HCT116 (cell line): ENCODE data around the gene HLA-DPB1. TPM values are rescaled to one million over a fixed set of nuclear protein-coding genes. Genes with fewer than 3 reads are reported as not detected.

Experiments used
- ATAC-seq: fragments of 200-7000 bp; cut with Tn5 transposase; 2 replicates; pipeline ENCODE4 v1.9.1; 2020; ENCODE audit warnings: mild to moderate bottlenecking, moderate library complexity
- BruUV-seq: library from RNA; stranded (reverse); fragments of 400-500 nt; replicated peaks from 2 replicates; lab custom pipeline; 2021; lab: Mats Ljungman, UMichigan
- CTCF ChIA-PET: fragments of 300-600 bp; sonication (Branson Sonifier 250); formaldehyde crosslinking; loops from one replicate; lab custom pipeline; 2021; ENCODE audit warnings: antibody characterized with exemption; lab: Charles Lee
- POLR2A ChIA-PET: fragments of 300-600, 350-600 bp; sonication (Branson Sonifier 250); formaldehyde crosslinking; loops from one replicate; lab custom pipeline; 2021; ENCODE audit warnings: antibody characterized with exemption; lab: Charles Lee
- RAD21 ChIA-PET, 2 experiments: fragments of 300-600 bp; sonication (Branson Sonifier 250); formaldehyde crosslinking; loops; one replicate each; lab custom pipeline; 2023; ENCODE audit warnings: low total read pairs in 2 of 2; ENCODE audit not compliant: uncharacterized antibody in 2 of 2, unreplicated experiment in 2 of 2, low non-redundant PET in 1 of 2; lab: Charles Lee
- DNase-seq: peaks from one replicate; pipeline ENCODE4 v3.0.0-alpha.2; 2010; ENCODE audit warnings: low read depth, low spot score
- H2AFZ ChIP-seq: fragments of 200-600 bp; shearing (Covaris generic), sonication (generic); 2 replicates; pipeline ENCODE4 v1.6.1; 2017; ENCODE audit warnings: low read depth, mixed run types, mixed read lengths, antibody characterized with exemption, low read length; ENCODE audit not compliant: poor library complexity, severe bottlenecking
- H3K27ac ChIP-seq: 2 replicates; pipeline ENCODE4 v1.5.1; 2012; ENCODE audit warnings: low read depth, low read length
- H3K27me3 ChIP-seq: fragments of 200-600 bp; sonication (generic); 2 replicates; pipeline ENCODE4 v1.6.1; 2016; ENCODE audit warnings: mixed run types, low read length, mixed read lengths; ENCODE audit not compliant: insufficient read depth
- H3K36me3 ChIP-seq, 2 experiments: fragments of 200-500 bp in 1 of 2; fragments of 200-600 bp in 1 of 2; sonication (Bioruptor generic) in 1 of 2; sonication (generic) in 1 of 2; 2 replicates each; pipeline versions ENCODE4 v1.5.1 to v1.6.1; 2014 to 2016; ENCODE audit warnings: low read length in 2 of 2, inconsistent platforms in 1 of 2, mixed read lengths in 1 of 2, mixed run types in 1 of 2; ENCODE audit not compliant: insufficient read depth in 2 of 2, control insufficient read depth in 1 of 2
- H3K4me1 ChIP-seq, 2 experiments: fragments of 200-600 bp in 1 of 2; sonication (generic) in 1 of 2; 2 replicates each; pipeline versions ENCODE4 v1.5.1 to v1.6.1; 2012 to 2017; ENCODE audit warnings: low read length in 2 of 2, inconsistent platforms in 1 of 2, mild to moderate bottlenecking in 1 of 2, mixed read lengths in 1 of 2, mixed run types in 1 of 2, moderate library complexity in 1 of 2; ENCODE audit not compliant: insufficient read depth in 2 of 2, control insufficient read depth in 1 of 2
- H3K4me2 ChIP-seq: fragments of 200-600 bp; sonication (generic); 2 replicates; pipeline ENCODE4 v1.6.1; 2017; ENCODE audit warnings: mixed run types, low read length, mixed read lengths
- H3K4me3 ChIP-seq, 2 experiments: fragments of 200-600 bp in 1 of 2; sonication (generic) in 1 of 2; replicated peaks in 1 of 2; 2 replicates each; pipeline ENCODE4 v1.5.1; 2011 to 2016; ENCODE audit warnings: low read length in 2 of 2, control low read depth in 1 of 2, low read depth in 1 of 2, mild to moderate bottlenecking in 1 of 2, mixed read lengths in 1 of 2, mixed run types in 1 of 2
- H3K79me2 ChIP-seq: fragments of 200-600 bp; sonication (generic); 2 replicates; pipeline ENCODE4 v1.6.1; 2017; ENCODE audit warnings: mild to moderate bottlenecking, mixed run types, low read length, moderate library complexity, mixed read lengths; ENCODE audit not compliant: insufficient read depth
- H3K9ac ChIP-seq: fragments of 200-600 bp; sonication (generic); 2 replicates; pipeline ENCODE4 v1.6.1; 2016; ENCODE audit warnings: low read length, mixed read lengths
- H3K9me2 ChIP-seq: fragments of 200-600 bp; sonication (generic), shearing (Covaris generic); 2 replicates; pipeline ENCODE4 v1.6.1; 2017; ENCODE audit warnings: mixed run types, mild to moderate bottlenecking, moderate library complexity; ENCODE audit not compliant: insufficient read depth
- H3K9me3 ChIP-seq, 2 experiments: fragments of 200-500 bp in 1 of 2; fragments of 200-600 bp in 1 of 2; sonication (Bioruptor generic) in 1 of 2; sonication (generic) in 1 of 2; 2 replicates each; pipeline ENCODE4 v1.6.1; 2014 to 2017; ENCODE audit warnings: low read length in 2 of 2, mixed read lengths in 2 of 2, inconsistent platforms in 1 of 2, low read depth in 1 of 2, mild to moderate bottlenecking in 1 of 2, mixed run types in 1 of 2, moderate library complexity in 1 of 2; ENCODE audit not compliant: control insufficient read depth in 1 of 2, insufficient read depth in 1 of 2
- H4K20me1 ChIP-seq: fragments of 200-600 bp; sonication (generic), shearing (Covaris generic); 2 replicates; pipeline ENCODE4 v1.6.1; 2017; ENCODE audit warnings: mixed run types, mild to moderate bottlenecking, moderate library complexity; ENCODE audit not compliant: insufficient read depth
- CEBPB ChIP-seq: IDR thresholded peaks from 2 replicates; pipeline ENCODE4 v1.6.1; 2012; ENCODE audit warnings: low read depth
- EGR1 ChIP-seq: IDR thresholded peaks from 2 replicates; pipeline ENCODE4 v1.6.1; 2012; ENCODE audit warnings: low read depth
- ELF1 ChIP-seq: IDR thresholded peaks from 2 replicates; pipeline ENCODE4 v1.6.1; 2012; ENCODE audit warnings: low read depth, borderline replicate concordance
- EZH2phosphoT487 ChIP-seq: fragments of 200-600 bp; IDR thresholded peaks from 2 replicates; pipeline ENCODE4 v1.6.1; 2018; ENCODE audit warnings: antibody characterized with exemption, borderline replicate concordance
- MAX ChIP-seq: IDR thresholded peaks from 2 replicates; pipeline ENCODE4 v1.6.1; 2012
- RAD21 ChIP-seq: IDR thresholded peaks from 2 replicates; pipeline ENCODE4 v1.6.1; 2012; ENCODE audit warnings: low read depth, mild to moderate bottlenecking
- SIN3A ChIP-seq: IDR thresholded peaks from 2 replicates; pipeline ENCODE4 v1.6.1; 2012; ENCODE audit warnings: low read depth
- SP1 ChIP-seq: IDR thresholded peaks from 2 replicates; pipeline ENCODE4 v1.6.1; 2012; ENCODE audit warnings: low read depth
- TCF7L2 ChIP-seq: IDR thresholded peaks from 2 replicates; pipeline ENCODE4 v1.7.0; 2011; ENCODE audit warnings: borderline replicate concordance, inconsistent platforms; ENCODE audit not compliant: insufficient read depth, insufficient read length; ENCODE audit errors: extremely low read depth
- YY1 ChIP-seq: IDR thresholded peaks from 2 replicates; pipeline ENCODE4 v1.6.1; 2011; ENCODE audit warnings: low read length, low read depth, moderate library complexity, mild to moderate bottlenecking; ENCODE audit not compliant: insufficient replicate concordance; ENCODE audit errors: extremely low read depth
- ZNF274 ChIP-seq: fragments of 200-500 bp; sonication (Bioruptor generic); IDR thresholded peaks from 2 replicates; pipeline ENCODE4 v1.6.1; 2014; ENCODE audit warnings: mild to moderate bottlenecking, low read depth, low read length, inconsistent platforms
- intact Hi-C: fragments of 100-400 bp; cut with micrococcal nuclease; formaldehyde crosslinking; loops from 2 replicates; pipeline ENCODE4 v1.10.0; 2022
- total RNA-seq: library from RNA; stranded (reverse); gene quantifications from one replicate; pipeline ENCODE4 v1.2.1, GENCODE V29; 2021; ENCODE audit not compliant: unreplicated experiment
- TF ChIP-seq, protein P1 (sequence below): IDR thresholded peaks from 2 replicates; pipeline ENCODE4 v1.6.1; 2012
- TF ChIP-seq, protein P2 (sequence below), 3 experiments: fragments of 200-600 bp in 1 of 3; sonication (generic) in 1 of 3; IDR thresholded peaks in 2 of 3; conservative IDR thresholded peaks in 1 of 3; 2 replicates each; pipeline ENCODE4 v1.5.1; 2012 to 2017; ENCODE audit warnings: low read depth in 2 of 3, low read length in 2 of 3, antibody characterized with exemption in 1 of 3, borderline replicate concordance in 1 of 3, control low read depth in 1 of 3, mild to moderate bottlenecking in 1 of 3, mixed read lengths in 1 of 3, mixed run types in 1 of 3, moderate library complexity in 1 of 3; ENCODE audit not compliant: insufficient read depth in 1 of 3
- TF ChIP-seq, protein P3 (sequence below): IDR thresholded peaks from 2 replicates; pipeline ENCODE4 v1.6.1; 2011; ENCODE audit warnings: mild to moderate bottlenecking, low read length, moderate library complexity; ENCODE audit not compliant: insufficient replicate concordance; ENCODE audit errors: extremely low read depth

Gene HLA-DPB1
- total RNA-seq, 1 experiment from 2014 or later, result 1.5 TPM

DNA sequence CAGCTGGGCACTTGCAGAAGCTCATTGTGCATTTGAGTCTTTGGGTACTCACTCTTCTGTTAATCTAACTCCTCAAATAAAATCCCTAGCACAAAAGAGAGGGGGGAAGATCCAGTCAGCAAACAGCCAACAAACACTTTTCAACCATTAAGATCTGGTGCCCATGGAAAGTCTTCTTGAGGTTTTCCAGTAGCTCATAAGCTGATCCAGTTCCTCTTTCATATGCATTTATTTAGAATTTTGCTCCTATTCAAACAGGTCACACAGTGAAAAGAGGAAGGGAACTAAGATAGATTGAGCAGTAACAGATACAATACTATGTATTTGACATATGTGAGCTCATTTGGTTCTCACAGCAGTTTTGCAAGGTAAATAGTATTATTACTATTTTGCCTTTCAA, 38.6 kb downstream of the HLA-DPB1 start:
- no peaks in the 10 kb centered on the region for H3K9me3 ChIP-seq
- H3K4me1 ChIP-seq, result no peaks in the 10 kb centered on the region; a peak in 2 of 4 replicates
- no peaks in the 10 kb centered on the region for H4K20me1 ChIP-seq
- BruUV-seq, result no TSS peak
- no peak for TF ChIP-seq EGR1
- no peak for TF ChIP-seq SIN3A
- TF ChIP-seq ELF1, result no peak
- TF ChIP-seq, protein P1, sequence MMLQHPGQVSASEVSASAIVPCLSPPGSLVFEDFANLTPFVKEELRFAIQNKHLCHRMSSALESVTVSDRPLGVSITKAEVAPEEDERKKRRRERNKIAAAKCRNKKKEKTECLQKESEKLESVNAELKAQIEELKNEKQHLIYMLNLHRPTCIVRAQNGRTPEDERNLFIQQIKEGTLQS, result no peak
- no peak for TF ChIP-seq CEBPB
- TF ChIP-seq, protein P2, sequence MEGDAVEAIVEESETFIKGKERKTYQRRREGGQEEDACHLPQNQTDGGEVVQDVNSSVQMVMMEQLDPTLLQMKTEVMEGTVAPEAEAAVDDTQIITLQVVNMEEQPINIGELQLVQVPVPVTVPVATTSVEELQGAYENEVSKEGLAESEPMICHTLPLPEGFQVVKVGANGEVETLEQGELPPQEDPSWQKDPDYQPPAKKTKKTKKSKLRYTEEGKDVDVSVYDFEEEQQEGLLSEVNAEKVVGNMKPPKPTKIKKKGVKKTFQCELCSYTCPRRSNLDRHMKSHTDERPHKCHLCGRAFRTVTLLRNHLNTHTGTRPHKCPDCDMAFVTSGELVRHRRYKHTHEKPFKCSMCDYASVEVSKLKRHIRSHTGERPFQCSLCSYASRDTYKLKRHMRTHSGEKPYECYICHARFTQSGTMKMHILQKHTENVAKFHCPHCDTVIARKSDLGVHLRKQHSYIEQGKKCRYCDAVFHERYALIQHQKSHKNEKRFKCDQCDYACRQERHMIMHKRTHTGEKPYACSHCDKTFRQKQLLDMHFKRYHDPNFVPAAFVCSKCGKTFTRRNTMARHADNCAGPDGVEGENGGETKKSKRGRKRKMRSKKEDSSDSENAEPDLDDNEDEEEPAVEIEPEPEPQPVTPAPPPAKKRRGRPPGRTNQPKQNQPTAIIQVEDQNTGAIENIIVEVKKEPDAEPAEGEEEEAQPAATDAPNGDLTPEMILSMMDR (IDR thresholded peaks at IDR 0.05 in 2 of 3, conservative IDR thresholded peaks at IDR 0.05 in 1 of 3; ENCODE audit: borderline replicate concordance in 1 of 3, insufficient read depth in 1 of 3, low read depth in 2 of 3, low read length in 2 of 3), result no peak
- TF ChIP-seq, protein P3, sequence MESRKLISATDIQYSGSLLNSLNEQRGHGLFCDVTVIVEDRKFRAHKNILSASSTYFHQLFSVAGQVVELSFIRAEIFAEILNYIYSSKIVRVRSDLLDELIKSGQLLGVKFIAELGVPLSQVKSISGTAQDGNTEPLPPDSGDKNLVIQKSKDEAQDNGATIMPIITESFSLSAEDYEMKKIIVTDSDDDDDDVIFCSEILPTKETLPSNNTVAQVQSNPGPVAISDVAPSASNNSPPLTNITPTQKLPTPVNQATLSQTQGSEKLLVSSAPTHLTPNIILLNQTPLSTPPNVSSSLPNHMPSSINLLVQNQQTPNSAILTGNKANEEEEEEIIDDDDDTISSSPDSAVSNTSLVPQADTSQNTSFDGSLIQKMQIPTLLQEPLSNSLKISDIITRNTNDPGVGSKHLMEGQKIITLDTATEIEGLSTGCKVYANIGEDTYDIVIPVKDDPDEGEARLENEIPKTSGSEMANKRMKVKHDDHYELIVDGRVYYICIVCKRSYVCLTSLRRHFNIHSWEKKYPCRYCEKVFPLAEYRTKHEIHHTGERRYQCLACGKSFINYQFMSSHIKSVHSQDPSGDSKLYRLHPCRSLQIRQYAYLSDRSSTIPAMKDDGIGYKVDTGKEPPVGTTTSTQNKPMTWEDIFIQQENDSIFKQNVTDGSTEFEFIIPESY, result no peak
- TF ChIP-seq MAX, result no peak
- TF ChIP-seq RAD21, result no peak
- no peak for TF ChIP-seq ZNF274
- no peak for TF ChIP-seq TCF7L2
- TF ChIP-seq SP1, result no peak
- no peak for TF ChIP-seq EZH2phosphoT487
- no peak for TF ChIP-seq YY1
- TF ChIP-seq, all 23 proteins: peak for 0
- ChIA-PET RAD21 (no interaction called here), POLR2A (interaction anchor here (0.7 kb wide), 1 partner anchor 144 kb away, joined by 4 read pairs; no protein-coding TSS in a partner anchor), CTCF (no interaction called here)
- Histone ChIP-seq H3K9ac (no peak overlapping the region), H3K27ac (no peak overlapping the region), H3K4me3 (no peak overlapping the region), H3K4me2 (no peak overlapping the region), H3K36me3 (no peaks in the 10 kb centered on the region), H3K27me3 (peaks cover 20% of the 10 kb centered on the region; the same call in 1 of the 2 replicates), H3K9me2 (no peaks in the 10 kb centered on the region), H2AFZ (no peak overlapping the region), H3K79me2 (no peaks in the 10 kb centered on the region)
- intact Hi-C loops, result no loop called here
- DNase-seq, result no peak
- no peak for ATAC-seq
